ENCODE results near the gene AKAP5. TPM values are rescaled to one million over a fixed set of nuclear protein-coding genes. Genes with fewer than 3 reads are reported as not detected.
"Not testable (repeated sequence)": the region's sequence is repeated elsewhere in the genome, so short reads cannot be mapped to it uniquely, and the experiment has no call there.

Gene AKAP5
- total and polyA plus RNA-seq, 8 donors: 1.7 to 3.6 (median 2.8) TPM

DNA sequence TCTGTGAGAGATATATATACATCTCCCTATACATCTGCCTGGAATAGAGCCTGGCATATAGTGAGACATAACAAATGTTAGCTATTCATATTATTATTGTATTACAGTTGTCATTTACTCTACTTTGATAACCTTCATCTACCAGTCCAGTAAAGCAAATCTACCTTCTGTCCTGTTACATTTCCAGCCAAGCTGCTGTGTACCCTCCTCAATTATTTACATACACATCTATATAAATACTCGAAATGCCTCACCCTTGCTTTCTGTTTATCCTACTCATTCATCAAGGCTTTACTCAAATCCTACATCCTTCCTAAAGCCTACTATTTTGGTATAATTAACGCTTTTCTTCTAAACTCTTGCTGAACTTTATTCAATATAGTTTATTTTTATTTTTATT is 48.0 kb downstream of the AKAP5 start:
- no peaks in the 10 kb centered on the region for H3K36me3 ChIP-seq
- H3K4me1 ChIP-seq: peaks cover 23 to 62% of the 10 kb centered on the region in 2 donors
- intact Hi-C loops (cut with DNase I): no loop called here
- no peak for DNase-seq
- H3K27me3 ChIP-seq: no peaks in the 10 kb centered on the region
- TF ChIP-seq, protein P1, sequence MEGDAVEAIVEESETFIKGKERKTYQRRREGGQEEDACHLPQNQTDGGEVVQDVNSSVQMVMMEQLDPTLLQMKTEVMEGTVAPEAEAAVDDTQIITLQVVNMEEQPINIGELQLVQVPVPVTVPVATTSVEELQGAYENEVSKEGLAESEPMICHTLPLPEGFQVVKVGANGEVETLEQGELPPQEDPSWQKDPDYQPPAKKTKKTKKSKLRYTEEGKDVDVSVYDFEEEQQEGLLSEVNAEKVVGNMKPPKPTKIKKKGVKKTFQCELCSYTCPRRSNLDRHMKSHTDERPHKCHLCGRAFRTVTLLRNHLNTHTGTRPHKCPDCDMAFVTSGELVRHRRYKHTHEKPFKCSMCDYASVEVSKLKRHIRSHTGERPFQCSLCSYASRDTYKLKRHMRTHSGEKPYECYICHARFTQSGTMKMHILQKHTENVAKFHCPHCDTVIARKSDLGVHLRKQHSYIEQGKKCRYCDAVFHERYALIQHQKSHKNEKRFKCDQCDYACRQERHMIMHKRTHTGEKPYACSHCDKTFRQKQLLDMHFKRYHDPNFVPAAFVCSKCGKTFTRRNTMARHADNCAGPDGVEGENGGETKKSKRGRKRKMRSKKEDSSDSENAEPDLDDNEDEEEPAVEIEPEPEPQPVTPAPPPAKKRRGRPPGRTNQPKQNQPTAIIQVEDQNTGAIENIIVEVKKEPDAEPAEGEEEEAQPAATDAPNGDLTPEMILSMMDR (IDR thresholded peaks at IDR 0.05): no peak
- ATAC-seq: no peak
- H3K4me3 ChIP-seq: no peak overlapping the region
- H3K27ac ChIP-seq: no peak overlapping the region
- H3K9me3 ChIP-seq: no peaks in the 10 kb centered on the region

DNA sequence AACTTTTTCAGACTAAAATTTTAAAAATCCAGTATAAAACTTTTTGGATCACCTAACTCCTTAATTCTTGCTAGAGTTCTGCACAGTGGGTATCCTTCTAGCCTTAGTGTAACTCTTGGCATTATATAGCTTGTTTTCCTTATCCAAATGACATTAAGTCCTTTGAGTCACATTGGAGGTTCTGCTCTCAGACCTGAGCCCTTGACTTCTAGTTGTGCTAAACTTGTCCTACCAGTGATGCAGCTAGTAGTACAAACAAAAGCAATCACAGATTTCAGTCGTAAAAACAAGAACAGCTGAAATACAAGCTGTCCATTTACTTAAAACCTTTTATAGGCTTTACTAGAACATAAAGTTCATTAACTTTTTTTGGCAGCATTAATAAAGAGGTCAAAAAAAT is 49.8 kb downstream of the AKAP5 start:
- TF ChIP-seq, protein P1 (IDR thresholded peaks at IDR 0.05): no peak

DNA sequence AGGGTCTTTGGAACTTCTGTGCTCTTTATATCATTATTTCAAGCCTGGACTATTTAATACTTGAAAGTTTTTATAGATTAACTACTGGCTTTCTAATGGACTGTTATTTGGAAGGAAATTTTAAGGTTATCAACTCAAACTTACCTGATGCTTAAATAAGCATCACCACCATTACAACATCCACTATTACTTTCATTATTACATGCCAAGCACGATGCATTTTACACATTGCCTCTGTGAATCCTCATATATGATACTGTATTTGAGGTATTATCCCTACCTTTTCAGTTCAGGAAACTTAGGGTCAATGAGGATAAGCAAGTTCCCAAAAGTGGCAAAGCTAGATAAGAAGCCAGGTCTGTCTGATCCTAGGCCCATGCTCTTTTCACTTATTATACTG is 51.7 kb downstream of the AKAP5 start:
- DNase-seq (no peak), ATAC-seq (no peak)
- Histone ChIP-seq H3K9me3 (no peaks in the 10 kb centered on the region), H3K4me3 (no peak overlapping the region), H3K27me3 (no peaks in the 10 kb centered on the region), H3K27ac (no peak overlapping the region), H3K4me1 (peaks cover 0 to 39% of the 10 kb centered on the region in 2 donors), H3K36me3 (peaks cover 0 to 7% of the 10 kb centered on the region in 2 donors)
- intact Hi-C loops (cut with DNase I): no loop called here
- TF ChIP-seq, protein P1 (IDR thresholded peaks at IDR 0.05): no peak

More for the DNA sequence above, 49.8 kb downstream of the AKAP5 start:
- H3K9me3 ChIP-seq: no peaks in the 10 kb centered on the region
- peaks cover 14 to 48% of the 10 kb centered on the region in 2 donors for H3K4me1 ChIP-seq
- no peaks in the 10 kb centered on the region for H3K36me3 ChIP-seq
- DNase-seq: peak in 1 of 4 donors; percentile 30
- no peak overlapping the region for H3K4me3 ChIP-seq
- H3K27ac ChIP-seq: no peak overlapping the region
- H3K27me3 ChIP-seq: no peaks in the 10 kb centered on the region
- intact Hi-C loops (cut with DNase I): no loop called here
- peak; percentile 58 for ATAC-seq

DNA sequence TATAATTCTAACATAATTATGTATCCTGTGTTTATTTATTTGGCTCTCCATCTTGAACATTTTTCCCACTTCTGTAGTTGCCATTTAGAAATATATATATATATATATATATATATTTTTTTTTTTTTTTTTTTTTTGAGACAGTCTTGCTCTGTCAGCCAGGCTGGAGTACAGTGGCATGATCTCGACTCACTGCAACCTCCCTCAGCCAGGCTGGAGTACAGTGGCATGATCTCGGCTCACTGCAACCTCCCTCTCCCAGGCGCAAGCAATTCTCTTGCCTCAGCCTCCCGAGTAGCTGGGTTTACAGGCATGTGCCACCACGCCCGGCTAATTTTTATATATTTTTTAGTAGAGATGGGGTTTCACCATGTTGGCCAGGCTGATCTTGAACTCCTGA is 52.4 kb downstream of the AKAP5 start:
- Histone ChIP-seq H3K36me3 (peaks cover 0 to 14% of the 10 kb centered on the region in 2 donors), H3K4me1 (peaks cover 0 to 32% of the 10 kb centered on the region in 2 donors)
- H3K27ac ChIP-seq; DNase-seq; H3K4me3 ChIP-seq; intact Hi-C loops (cut with DNase I); ATAC-seq; H3K27me3 ChIP-seq; H3K9me3 ChIP-seq: not testable (repeated sequence)

DNA sequence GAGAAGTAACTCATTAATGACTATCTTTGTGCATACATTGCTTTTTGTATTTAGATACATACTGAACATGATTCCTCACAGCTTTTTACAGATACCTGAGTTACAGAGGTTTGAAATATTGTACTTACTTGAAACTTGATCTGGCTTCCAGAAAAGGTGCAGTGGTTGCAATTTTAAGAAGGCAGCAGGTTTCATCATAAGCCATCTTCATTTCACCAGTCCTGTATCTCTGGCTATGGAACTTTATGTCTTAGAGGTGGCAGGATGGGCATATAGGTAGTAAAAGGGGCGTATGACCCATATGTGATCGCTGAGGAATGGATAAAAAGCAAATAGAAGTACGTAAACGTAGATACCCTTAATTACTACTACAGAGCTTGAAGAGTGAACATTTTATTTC is 52.9 kb downstream of the AKAP5 start:
- ATAC-seq (no peak), DNase-seq (no peak)
- H3K27me3 ChIP-seq: no peaks in the 10 kb centered on the region
- H3K9me3 ChIP-seq: no peaks in the 10 kb centered on the region
- H3K4me3 ChIP-seq: no peak overlapping the region
- no peak overlapping the region for H3K27ac ChIP-seq
- intact Hi-C loops (cut with DNase I): no loop called here
- TF ChIP-seq, protein P1 (IDR thresholded peaks at IDR 0.05): no peak
- peaks cover 0 to 20% of the 10 kb centered on the region in 2 donors for H3K36me3 ChIP-seq
- H3K4me1 ChIP-seq: peaks cover 0 to 30% of the 10 kb centered on the region in 2 donors

DNA sequence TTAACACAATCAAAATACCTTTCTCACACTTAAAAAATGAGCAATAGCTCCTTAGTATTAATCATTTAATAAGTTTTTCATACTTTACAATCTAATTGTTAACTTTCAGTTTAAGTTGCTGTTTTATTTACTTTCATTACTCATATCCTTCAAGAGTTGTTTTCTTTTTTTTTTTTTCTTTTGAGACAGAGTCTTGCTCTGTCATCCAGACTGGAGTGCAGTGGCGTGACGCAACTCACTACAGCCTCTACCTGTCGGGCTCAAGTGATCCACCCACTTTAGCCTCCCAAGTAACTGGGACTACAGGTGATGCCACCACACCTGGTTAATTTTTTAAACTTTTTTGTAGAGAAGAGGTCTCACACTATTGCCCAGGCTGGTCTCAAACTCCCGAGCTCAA is 55.4 kb downstream of the AKAP5 start:
- H3K4me1 ChIP-seq: peaks cover 0 to 29% of the 10 kb centered on the region in 2 donors
- H3K27me3 ChIP-seq: no peaks in the 10 kb centered on the region
- peaks cover 0 to 22% of the 10 kb centered on the region in 2 donors for H3K36me3 ChIP-seq
- H3K9me3 ChIP-seq: no peaks in the 10 kb centered on the region
- H3K27ac ChIP-seq: no peak overlapping the region
- peak in 1 of 4 donors; percentile 52 for DNase-seq
- intact Hi-C loops (cut with DNase I): no loop called here
- ATAC-seq: peak; percentile 45
- TF ChIP-seq, protein P1 (IDR thresholded peaks at IDR 0.05): no peak
- no peak overlapping the region for H3K4me3 ChIP-seq
